Upper lobe of right lung (tissue), 1 donor: ENCODE measurements around the gene SLC7A11. TPM values are rescaled to one million over a fixed set of nuclear protein-coding genes. Genes with fewer than 3 reads are reported as not detected.

Source experiments
- ATAC-seq: fragments of 200-7000 bp; cut with Tn5 transposase; one replicate; pipeline ENCODE4 v1.9.1; 2020; ENCODE audit warnings: mild to moderate bottlenecking, moderate library complexity
- DNase-seq: peaks from one replicate; pipeline ENCODE4 v3.0.0-alpha.2; 2020
- H3K27ac ChIP-seq: fragments of 200-600 bp; one replicate; pipeline ENCODE4 v1.8.0; 2022
- H3K27me3 ChIP-seq: fragments of 200-600 bp; one replicate; pipeline ENCODE4 v1.8.0; 2022; ENCODE audit warnings: mild to moderate bottlenecking
- H3K36me3 ChIP-seq: fragments of 200-600 bp; one replicate; pipeline ENCODE4 v1.8.0; 2022
- H3K4me1 ChIP-seq: fragments of 200-600 bp; one replicate; pipeline ENCODE4 v1.8.0; 2022
- H3K4me3 ChIP-seq: fragments of 200-600 bp; one replicate; pipeline ENCODE4 v1.8.0; 2022; ENCODE audit warnings: mild to moderate bottlenecking
- H3K9me3 ChIP-seq: fragments of 200-600 bp; one replicate; pipeline ENCODE4 v1.8.0; 2022
- intact Hi-C: fragments of 100-400 bp; cut with DNase I; formaldehyde crosslinking; loops from one replicate; pipeline ENCODE4 v1.11.0; 2022
- total RNA-seq: library from RNA; stranded (reverse); fragmentation: NEBNext Ultra II Directional; extraction: Animal tissue kit (Norgen Biotek cat#: 25700); gene quantifications from one replicate; pipeline ENCODE4 v1.2.1, GENCODE V29; 2021
- TF ChIP-seq, protein P1 (sequence below): fragments of 200-600 bp; IDR thresholded peaks from one replicate; pipeline ENCODE4 v1.8.0; 2022; ENCODE audit warnings: antibody characterized with exemption
- donor health status: DM: no; HTN: yes; CAD: no; lungs with severe emphysema.

SLC7A11 gene
- total RNA-seq, 1 donor from 2014 or later = 3.8 TPM

DNA sequence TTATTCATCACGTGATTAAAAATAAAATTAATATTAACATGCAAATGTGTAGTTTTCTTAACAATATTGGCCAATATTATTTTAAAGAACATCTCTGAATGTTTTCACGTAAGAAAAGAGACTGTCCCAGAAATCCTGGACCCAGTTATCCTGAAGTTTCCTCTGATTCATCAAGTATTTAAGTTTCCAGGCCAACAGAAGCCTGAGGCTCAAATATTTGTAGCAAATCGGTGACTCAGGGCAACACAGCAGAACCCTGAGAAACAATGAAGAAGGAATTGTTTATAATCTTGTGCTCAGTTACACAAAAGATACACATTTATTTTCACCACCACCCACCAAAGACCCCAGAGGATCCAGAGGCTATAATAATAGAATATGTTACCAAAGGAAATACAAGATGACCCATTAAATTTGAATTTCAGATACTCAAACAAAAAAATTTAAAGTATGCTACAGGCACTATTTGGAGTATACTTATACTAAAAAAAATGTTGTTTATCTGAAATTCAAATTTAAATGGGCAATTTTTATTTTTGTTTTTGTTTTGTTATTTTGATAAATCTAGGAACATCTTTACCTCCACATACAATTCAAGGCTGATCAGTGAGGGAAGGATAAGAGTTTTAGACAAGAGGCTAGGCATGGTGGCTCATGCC, 33.9 kb upstream of the SLC7A11 start:
- ATAC-seq (no peak), DNase-seq (no peak)
- intact Hi-C loops = no loop called here
- Histone ChIP-seq H3K4me1 (no peaks in the 10 kb centered on the region), H3K36me3 (no peaks in the 10 kb centered on the region), H3K27me3 (no peaks in the 10 kb centered on the region), H3K4me3 (no peak overlapping the region), H3K27ac (no peak overlapping the region), H3K9me3 (no peaks in the 10 kb centered on the region)
- TF ChIP-seq, protein P1, sequence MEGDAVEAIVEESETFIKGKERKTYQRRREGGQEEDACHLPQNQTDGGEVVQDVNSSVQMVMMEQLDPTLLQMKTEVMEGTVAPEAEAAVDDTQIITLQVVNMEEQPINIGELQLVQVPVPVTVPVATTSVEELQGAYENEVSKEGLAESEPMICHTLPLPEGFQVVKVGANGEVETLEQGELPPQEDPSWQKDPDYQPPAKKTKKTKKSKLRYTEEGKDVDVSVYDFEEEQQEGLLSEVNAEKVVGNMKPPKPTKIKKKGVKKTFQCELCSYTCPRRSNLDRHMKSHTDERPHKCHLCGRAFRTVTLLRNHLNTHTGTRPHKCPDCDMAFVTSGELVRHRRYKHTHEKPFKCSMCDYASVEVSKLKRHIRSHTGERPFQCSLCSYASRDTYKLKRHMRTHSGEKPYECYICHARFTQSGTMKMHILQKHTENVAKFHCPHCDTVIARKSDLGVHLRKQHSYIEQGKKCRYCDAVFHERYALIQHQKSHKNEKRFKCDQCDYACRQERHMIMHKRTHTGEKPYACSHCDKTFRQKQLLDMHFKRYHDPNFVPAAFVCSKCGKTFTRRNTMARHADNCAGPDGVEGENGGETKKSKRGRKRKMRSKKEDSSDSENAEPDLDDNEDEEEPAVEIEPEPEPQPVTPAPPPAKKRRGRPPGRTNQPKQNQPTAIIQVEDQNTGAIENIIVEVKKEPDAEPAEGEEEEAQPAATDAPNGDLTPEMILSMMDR = no peak

DNA sequence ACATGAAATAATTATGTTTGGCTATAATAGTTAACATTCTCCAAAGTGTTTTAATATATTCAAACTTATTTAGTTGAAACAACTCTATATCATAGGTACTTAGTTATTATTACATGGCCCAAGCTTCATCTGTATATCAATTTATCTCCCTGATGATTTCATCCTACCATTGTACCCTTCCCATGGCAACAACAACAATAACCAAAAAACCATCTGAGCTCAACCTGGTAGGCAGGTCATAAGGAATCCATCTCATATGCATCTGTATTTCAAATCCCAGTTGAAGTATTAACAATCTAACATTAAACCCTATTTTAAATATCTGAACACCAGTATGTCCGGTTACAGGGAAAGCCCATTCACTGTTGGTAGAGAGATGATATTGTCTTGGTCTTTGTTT, 33.1 kb upstream of the SLC7A11 start:
- intact Hi-C loops = no loop called here
- no peak for DNase-seq
- H3K27me3 ChIP-seq = no peaks in the 10 kb centered on the region
- H3K36me3 ChIP-seq = no peaks in the 10 kb centered on the region
- H3K4me1 ChIP-seq = no peaks in the 10 kb centered on the region
- no peaks in the 10 kb centered on the region for H3K9me3 ChIP-seq
- H3K27ac ChIP-seq = no peak overlapping the region
- no peak overlapping the region for H3K4me3 ChIP-seq
- no peak for ATAC-seq
- TF ChIP-seq, protein P1 = no peak

DNA sequence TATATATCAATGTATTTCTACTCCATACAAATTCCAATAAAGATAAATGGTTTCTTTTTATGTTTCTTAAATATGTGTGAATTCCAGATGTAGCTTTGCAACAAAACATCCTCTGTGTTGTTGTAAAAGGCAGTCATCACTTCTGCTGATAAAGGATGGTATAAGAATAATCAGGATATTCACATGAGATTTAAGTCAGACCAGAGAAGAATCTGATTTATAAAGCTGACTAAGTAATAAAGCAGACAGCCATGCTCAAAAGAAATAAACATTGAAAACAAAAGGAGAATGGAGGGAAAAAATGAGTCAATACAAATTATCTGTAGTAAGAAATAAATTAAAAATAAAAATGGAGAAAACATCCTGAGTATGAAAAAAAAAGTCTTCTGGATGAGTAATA, 27.0 kb upstream of the SLC7A11 start:
- no peaks in the 10 kb centered on the region for H3K27me3 ChIP-seq
- no peak overlapping the region for H3K27ac ChIP-seq
- H3K36me3 ChIP-seq = no peaks in the 10 kb centered on the region
- intact Hi-C loops = no loop called here
- no peak for DNase-seq
- TF ChIP-seq, protein P1 = no peak
- no peak overlapping the region for H3K4me3 ChIP-seq
- no peak for ATAC-seq
- no peaks in the 10 kb centered on the region for H3K9me3 ChIP-seq
- H3K4me1 ChIP-seq = no peaks in the 10 kb centered on the region

DNA sequence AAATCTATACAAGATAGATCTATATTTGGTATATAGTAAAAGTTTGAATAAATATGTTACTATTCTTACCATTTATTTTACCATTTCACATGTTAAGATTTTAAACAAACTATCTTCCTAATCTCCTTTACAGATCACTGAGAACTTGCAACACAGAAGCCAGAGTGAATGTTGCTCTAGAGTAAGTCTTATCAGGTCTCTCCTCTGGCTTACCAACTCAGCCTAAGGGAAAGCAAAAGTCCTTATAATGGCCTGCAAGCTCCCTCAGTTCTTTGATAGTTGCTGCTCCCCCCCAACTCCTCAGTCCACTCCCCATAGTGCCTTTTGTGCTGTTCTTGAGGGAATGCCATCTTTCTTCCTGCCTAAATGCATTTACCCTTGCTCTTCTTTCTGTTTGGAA, 25.7 kb upstream of the SLC7A11 start:
- H3K27me3 ChIP-seq = no peaks in the 10 kb centered on the region
- H3K36me3 ChIP-seq = no peaks in the 10 kb centered on the region
- no peaks in the 10 kb centered on the region for H3K9me3 ChIP-seq
- no peaks in the 10 kb centered on the region for H3K4me1 ChIP-seq
- no peak overlapping the region for H3K27ac ChIP-seq
- DNase-seq (no peak), ATAC-seq (no peak)
- H3K4me3 ChIP-seq = no peak overlapping the region
- TF ChIP-seq, protein P1 = no peak
- intact Hi-C loops = no loop called here

DNA sequence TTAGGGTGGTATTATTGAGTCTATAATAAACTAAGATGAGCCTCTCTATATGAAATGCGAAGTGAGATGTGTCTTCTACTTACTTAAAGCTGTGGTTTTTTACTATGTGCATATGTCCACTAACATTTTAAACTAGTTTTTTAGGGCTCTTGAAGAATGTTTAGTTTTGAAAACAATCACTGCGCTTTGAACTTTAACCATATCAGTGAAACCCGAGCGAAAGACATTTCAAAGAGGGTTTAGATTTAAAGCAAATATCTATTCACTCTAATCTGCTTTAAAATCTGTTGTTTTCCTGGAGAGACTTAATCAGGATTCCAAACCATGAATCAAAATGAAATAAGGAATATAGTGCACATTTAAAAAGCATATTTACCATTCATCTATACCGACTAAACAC, 24.8 kb upstream of the SLC7A11 start:
- no peaks in the 10 kb centered on the region for H3K4me1 ChIP-seq
- intact Hi-C loops = no loop called here

More for the DNA sequence above, 24.8 kb upstream of the SLC7A11 start:
- no peaks in the 10 kb centered on the region for H3K36me3 ChIP-seq
- H3K4me3 ChIP-seq = no peak overlapping the region
- DNase-seq (no peak), ATAC-seq (no peak)
- H3K27ac ChIP-seq = no peak overlapping the region
- H3K9me3 ChIP-seq = no peaks in the 10 kb centered on the region
- H3K27me3 ChIP-seq = no peaks in the 10 kb centered on the region
- TF ChIP-seq, protein P1 = no peak
